Right lobe of liver (tissue), 6 donors: ENCODE results near the gene SKIDA1. TPM values are rescaled to one million over a fixed set of nuclear protein-coding genes. Genes with fewer than 3 reads are reported as not detected.

ENCODE experiments used
- ATAC-seq, 4 donors: fragments of 200-7000 bp; cut with Tn5 transposase; one replicate each; pipeline ENCODE4 v1.9.1; 2020; ENCODE audit warnings: mild to moderate bottlenecking in 4 of 4, moderate library complexity in 4 of 4
- DNase-seq, 3 donors: peaks; one replicate each; pipeline ENCODE4 v3.0.0-alpha.2; 2020
- H3K27ac ChIP-seq, 3 donors: fragments of 200-600 bp; one replicate each; pipeline ENCODE4 v1.8.0; 2022
- H3K27me3 ChIP-seq, 2 donors: fragments of 200-600 bp; one replicate each; pipeline ENCODE4 v1.8.0; 2022
- H3K36me3 ChIP-seq, 4 donors: fragments of 200-600 bp; sonication (generic) in 1 of 4; one replicate each; pipeline versions ENCODE4 v1.5.1 to v1.8.0; 2017 to 2022; ENCODE audit warnings: control low read depth in 1 of 4
- H3K4me1 ChIP-seq, 4 donors: fragments of 200-600 bp; sonication (generic) in 1 of 4; one replicate each; pipeline versions ENCODE4 v1.5.1 to v1.8.0; 2017 to 2022; ENCODE audit warnings: control low read depth in 1 of 4
- H3K4me3 ChIP-seq, 3 donors: fragments of 200-600 bp; one replicate each; pipeline ENCODE4 v1.8.0; 2022
- H3K9me3 ChIP-seq, 4 donors: fragments of 200-600 bp; sonication (generic) in 1 of 4; one replicate each; pipeline versions ENCODE4 v1.5.1 to v1.8.0; 2017 to 2022; ENCODE audit warnings: control low read depth in 1 of 4
- CTCF ChIP-seq, 4 donors: fragments of 200-600 bp in 3 of 4; fragments of 450-650 bp in 1 of 4; IDR thresholded peaks; one replicate each; pipeline versions ENCODE4 v1.5.1 to v1.8.0; 2016 to 2022; ENCODE audit warnings: antibody characterized with exemption in 4 of 4, mild to moderate bottlenecking in 2 of 4
- POLR2A ChIP-seq: fragments of 450-650 bp; IDR thresholded peaks from one replicate; pipeline ENCODE4 v1.6.1; 2017; ENCODE audit warnings: antibody characterized with exemption, mild to moderate bottlenecking
- WGBS: methylation state at CpG from one replicate; pipeline ENCODE4 v1.1.6; 2018; ENCODE audit warnings: low coverage, low lambda C conversion rate; ENCODE audit not compliant: insufficient coverage; ENCODE audit errors: missing lambda C conversion rate; 5-methylcytosine and 5-hydroxymethylcytosine counted together
- intact Hi-C, 2 donors: fragments of 100-400 bp; cut with DNase I; formaldehyde crosslinking; loops; one replicate each; pipeline versions ENCODE4 v1.11.2 to v1.14.1; 2022
- total RNA-seq, 6 experiments: library from RNA; depleted of rRNA in 2 of 6; stranded (reverse); fragments of >200 nt in 2 of 6; fragmentation: NEBNext Ultra II Directional in 3 of 6; extraction: Animal tissue kit (Norgen Biotek cat#: 25700) in 3 of 6; gene quantifications; one replicate each; pipeline versions ENCODE4 v1.1.0 to v1.2.4, GENCODE V29; 2016 to 2023
- donor health status: DM: no; HTN: yes; CAD: no.
- donor health status: DM: no; HTN: no; CAD: no.
- donor health status: DM: no; HTN: no; CAD: no.
- donor health status: DM: no; HTN: yes; CAD: no.
- donor health status: DM: no; HTN: yes; CAD: no.

SKIDA1 gene
- total RNA-seq, 6 experiments from 2014 or later: 0.31 to 3.9 (median 2.1) TPM

GRCh38 chr10:21475393-21475792, 50.1 kb downstream of the SKIDA1 start:
- no peak overlapping the region for H3K4me3 ChIP-seq
- intact Hi-C loops: no loop called here
- no peaks in the 10 kb centered on the region for H3K27me3 ChIP-seq
- H3K9me3 ChIP-seq: no peaks in the 10 kb centered on the region
- DNase-seq (no peak), ATAC-seq (no peak)
- H3K4me1 ChIP-seq: no peaks in the 10 kb centered on the region
- TF ChIP-seq POLR2A (no peak), CTCF (IDR thresholded peaks at IDR 0.05) (no peak)
- no peaks in the 10 kb centered on the region for H3K36me3 ChIP-seq
- H3K27ac ChIP-seq: no peak overlapping the region
- 86% methylated on average over 4 of the region's 5 CpGs for WGBS

GRCh38 chr10:21473541-21473940, 51.9 kb downstream of the SKIDA1 start:
- H3K27ac ChIP-seq: no peak overlapping the region
- H3K4me1 ChIP-seq: no peaks in the 10 kb centered on the region
- ATAC-seq (no peak), DNase-seq (no peak)
- H3K4me3 ChIP-seq: no peak overlapping the region
- no peaks in the 10 kb centered on the region for H3K9me3 ChIP-seq
- intact Hi-C loops: no loop called here
- no peaks in the 10 kb centered on the region for H3K27me3 ChIP-seq
- H3K36me3 ChIP-seq: no peaks in the 10 kb centered on the region
- 81% methylated on average over 4 of the region's 10 CpGs for WGBS
- no peak for TF ChIP-seq CTCF (IDR thresholded peaks at IDR 0.05)
- no peak for TF ChIP-seq POLR2A

- Histone ChIP-seq H3K4me3 (no peak overlapping the region), H3K36me3 (no peaks in the 10 kb centered on the region), H3K9me3 (no peaks in the 10 kb centered on the region), H3K27ac (no peak overlapping the region), H3K27me3 (no peaks in the 10 kb centered on the region), H3K4me1 (no peaks in the 10 kb centered on the region)
- TF ChIP-seq POLR2A: no peak
- no peak for TF ChIP-seq CTCF (IDR thresholded peaks at IDR 0.05)
- intact Hi-C loops: no loop called here
- ATAC-seq: no peak
- DNase-seq: no peak
- 33% methylated on average over 4 of the region's 4 CpGs for WGBS
These were observed 52.3 kb downstream of the SKIDA1 start for GRCh38 chr10:21473135-21473534.

GRCh38 chr10:21468086-21468485, 57.4 kb downstream of the SKIDA1 start:
- intact Hi-C loops: no loop called here
- WGBS: 92% methylated on average over 2 of the region's 3 CpGs
- no peak for DNase-seq

More at GRCh38 chr10:21468086-21468485, 57.4 kb downstream of the SKIDA1 start:
- Histone ChIP-seq H3K4me3 (no peak overlapping the region), H3K36me3 (no peaks in the 10 kb centered on the region), H3K27ac (no peak overlapping the region), H3K9me3 (no peaks in the 10 kb centered on the region), H3K27me3 (no peaks in the 10 kb centered on the region), H3K4me1 (no peaks in the 10 kb centered on the region)
- no peak for ATAC-seq
- TF ChIP-seq POLR2A (no peak), CTCF (IDR thresholded peaks at IDR 0.05) (no peak)
